ENCODE results near the gene HIVEP3. TPM values are rescaled to one million over a fixed set of nuclear protein-coding genes. Genes with fewer than 3 reads are reported as not detected.

HIVEP3 gene
- total RNA-seq, 6 experiments from 2014 or later: 1.4 to 3.9 (median 2.2) TPM

DNA sequence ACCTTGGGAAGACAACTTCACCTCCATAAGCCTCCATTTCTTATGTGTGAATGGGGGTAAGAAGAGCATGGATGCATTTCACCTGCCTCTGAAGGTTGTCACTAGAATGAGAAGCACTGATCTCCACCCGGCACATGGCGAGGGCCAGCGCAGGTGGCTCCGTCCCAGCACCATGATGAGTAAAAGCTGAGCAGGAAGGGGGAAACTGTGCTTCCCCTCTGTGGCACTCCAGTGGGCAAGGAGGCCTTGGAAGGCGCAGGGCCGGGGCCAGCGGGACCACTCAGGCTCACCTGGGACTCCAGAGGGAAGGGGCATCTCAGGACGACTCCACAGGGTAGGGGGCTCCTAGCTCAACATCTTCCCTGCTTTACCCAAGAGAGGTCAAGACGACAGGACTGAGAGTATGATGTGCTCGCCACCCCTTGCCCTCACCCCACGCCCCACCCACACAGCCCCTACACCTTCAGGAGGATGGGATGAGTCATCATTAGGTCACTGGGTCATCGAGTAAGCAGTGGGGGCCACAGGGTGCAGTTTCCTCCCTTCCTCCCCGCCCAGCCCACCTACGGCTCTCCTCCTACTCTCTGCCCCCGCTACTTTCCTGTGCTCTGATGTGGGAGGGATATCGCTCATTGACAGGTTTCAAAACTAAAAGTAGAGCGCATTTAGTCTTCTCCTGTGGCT, 112.1 kb downstream of the HIVEP3 start:
- no peaks in the 10 kb centered on the region for H3K9me3 ChIP-seq
- H3K27ac ChIP-seq: no peak overlapping the region
- intact Hi-C loops (cut with DNase I): no loop called here
- TF ChIP-seq, protein P1, sequence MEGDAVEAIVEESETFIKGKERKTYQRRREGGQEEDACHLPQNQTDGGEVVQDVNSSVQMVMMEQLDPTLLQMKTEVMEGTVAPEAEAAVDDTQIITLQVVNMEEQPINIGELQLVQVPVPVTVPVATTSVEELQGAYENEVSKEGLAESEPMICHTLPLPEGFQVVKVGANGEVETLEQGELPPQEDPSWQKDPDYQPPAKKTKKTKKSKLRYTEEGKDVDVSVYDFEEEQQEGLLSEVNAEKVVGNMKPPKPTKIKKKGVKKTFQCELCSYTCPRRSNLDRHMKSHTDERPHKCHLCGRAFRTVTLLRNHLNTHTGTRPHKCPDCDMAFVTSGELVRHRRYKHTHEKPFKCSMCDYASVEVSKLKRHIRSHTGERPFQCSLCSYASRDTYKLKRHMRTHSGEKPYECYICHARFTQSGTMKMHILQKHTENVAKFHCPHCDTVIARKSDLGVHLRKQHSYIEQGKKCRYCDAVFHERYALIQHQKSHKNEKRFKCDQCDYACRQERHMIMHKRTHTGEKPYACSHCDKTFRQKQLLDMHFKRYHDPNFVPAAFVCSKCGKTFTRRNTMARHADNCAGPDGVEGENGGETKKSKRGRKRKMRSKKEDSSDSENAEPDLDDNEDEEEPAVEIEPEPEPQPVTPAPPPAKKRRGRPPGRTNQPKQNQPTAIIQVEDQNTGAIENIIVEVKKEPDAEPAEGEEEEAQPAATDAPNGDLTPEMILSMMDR (IDR thresholded peaks at IDR 0.05): no peak
- TF ChIP-seq POLR2A (IDR thresholded peaks at IDR 0.05): no peak
- no peak overlapping the region for H3K4me3 ChIP-seq
- DNase-seq (no peak), ATAC-seq (no peak)
- 68% methylated on average over 8 of the region's 17 CpGs for WGBS (ENCODE audit: insufficient coverage, low coverage, low lambda C conversion rate, missing lambda C conversion rate)
- H3K4me1 ChIP-seq: no peaks in the 10 kb centered on the region
- H3K36me3 ChIP-seq: no peaks in the 10 kb centered on the region
- no peaks in the 10 kb centered on the region for H3K27me3 ChIP-seq

GRCh38 chr1:41805771-41806471, 112.8 kb downstream of the HIVEP3 start:
- no peak for DNase-seq
- no peaks in the 10 kb centered on the region for H3K36me3 ChIP-seq

GRCh38 chr1:41804176-41804575, 114.5 kb downstream of the HIVEP3 start:
- Histone ChIP-seq H3K27me3 (no peaks in the 10 kb centered on the region), H3K27ac (no peak overlapping the region), H3K4me1 (no peaks in the 10 kb centered on the region), H3K9me3 (no peaks in the 10 kb centered on the region), H3K4me3 (no peak overlapping the region), H3K36me3 (no peaks in the 10 kb centered on the region)
- ATAC-seq: no peak
- intact Hi-C loops (cut with DNase I): no loop called here
- TF ChIP-seq, protein P1 (IDR thresholded peaks at IDR 0.05): no peak
- TF ChIP-seq POLR2A (IDR thresholded peaks at IDR 0.05): no peak
- no peak for DNase-seq
- 54% methylated on average over 4 of the region's 5 CpGs for WGBS (ENCODE audit: insufficient coverage, low coverage, low lambda C conversion rate, missing lambda C conversion rate)

More at GRCh38 chr1:41805771-41806471, 112.8 kb downstream of the HIVEP3 start:
- H3K4me3 ChIP-seq: no peak overlapping the region
- no peaks in the 10 kb centered on the region for H3K27me3 ChIP-seq
- H3K4me1 ChIP-seq: no peaks in the 10 kb centered on the region
- H3K9me3 ChIP-seq: no peaks in the 10 kb centered on the region
- H3K27ac ChIP-seq: no peak overlapping the region
- intact Hi-C loops (cut with DNase I): no loop called here
- WGBS (ENCODE audit: insufficient coverage, low coverage, low lambda C conversion rate, missing lambda C conversion rate): 88% methylated on average over 4 of the region's 8 CpGs
- no peak for ATAC-seq
- TF ChIP-seq POLR2A (IDR thresholded peaks at IDR 0.05): no peak

DNA sequence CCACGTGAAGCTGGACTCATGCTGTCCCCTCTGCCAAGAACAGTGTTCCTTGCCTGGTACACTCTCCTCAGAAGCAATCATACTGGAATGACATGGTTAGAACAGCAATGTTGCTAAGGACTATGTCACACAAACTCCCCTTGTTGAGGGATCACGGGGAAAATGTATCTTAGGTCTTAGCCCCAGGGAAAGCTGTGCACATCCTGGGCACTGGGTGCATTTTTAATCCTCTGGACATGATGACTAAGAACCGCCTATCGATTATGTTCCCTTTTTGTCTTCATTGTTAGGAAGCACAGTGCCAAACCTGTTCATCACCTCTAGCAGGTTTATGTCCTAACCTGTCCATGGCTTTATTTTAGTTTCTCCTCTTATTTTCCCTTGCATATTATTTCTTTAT, 115.1 kb downstream of the HIVEP3 start:
- H3K4me3 ChIP-seq: no peak overlapping the region
- no peak for DNase-seq
- intact Hi-C loops (cut with DNase I): no loop called here
- H3K27me3 ChIP-seq: no peaks in the 10 kb centered on the region
- 54% methylated on average over 2 of the region's 4 CpGs for WGBS (ENCODE audit: insufficient coverage, low coverage, low lambda C conversion rate, missing lambda C conversion rate)
- no peak for ATAC-seq
- H3K27ac ChIP-seq: no peak overlapping the region
- H3K36me3 ChIP-seq: no peaks in the 10 kb centered on the region
- TF ChIP-seq POLR2A (IDR thresholded peaks at IDR 0.05): no peak
- TF ChIP-seq, protein P1 (IDR thresholded peaks at IDR 0.05): no peak
- no peaks in the 10 kb centered on the region for H3K4me1 ChIP-seq
- no peaks in the 10 kb centered on the region for H3K9me3 ChIP-seq

Data from right lobe of liver (tissue), 6 donors.